CD8-positive, alpha-beta memory T cell (primary cell): ENCODE data around the gene PPP1R1B. TPM values are rescaled to one million over a fixed set of nuclear protein-coding genes. Genes with fewer than 3 reads are reported as not detected.

Experiments used
- CTCF ChIA-PET: fragments of 350-600 bp; sonication (Branson Sonifier 250); formaldehyde crosslinking; loops from one replicate; lab custom pipeline; 2021; ENCODE audit warnings: antibody characterized with exemption; lab: Charles Lee
- POLR2A ChIA-PET: fragments of 350-600 bp; sonication (Branson Sonifier 250); formaldehyde crosslinking; loops from one replicate; lab custom pipeline; 2021; ENCODE audit warnings: antibody characterized with exemption; lab: Charles Lee
- DNase-seq, 5 donors: peaks; one replicate each; pipeline versions ENCODE4 v3.0.0 to v3.0.0-alpha.2; 2020 to 2022; ENCODE audit warnings: mixed read lengths in 1 of 5
- H3K27ac ChIP-seq: one replicate; pipeline ENCODE4 v1.7.0; 2013; ENCODE audit warnings: low read depth, mild to moderate bottlenecking, low read length, moderate library complexity
- H3K27me3 ChIP-seq: 2 replicates; pipeline ENCODE4 v1.7.0; 2013; ENCODE audit warnings: low read length, mild to moderate bottlenecking; ENCODE audit not compliant: insufficient read depth, poor library complexity, severe bottlenecking
- H3K36me3 ChIP-seq: 2 replicates; pipeline ENCODE4 v1.7.0; 2013; ENCODE audit warnings: mild to moderate bottlenecking, low read length, moderate library complexity; ENCODE audit not compliant: insufficient read depth
- H3K4me1 ChIP-seq: 2 replicates; pipeline ENCODE4 v1.7.0; 2013; ENCODE audit warnings: mild to moderate bottlenecking, low read length, moderate library complexity; ENCODE audit not compliant: insufficient read depth
- H3K4me3 ChIP-seq: 2 replicates; pipeline ENCODE4 v1.7.0; 2013; ENCODE audit warnings: mild to moderate bottlenecking, low read length
- H3K9me3 ChIP-seq: 2 replicates; pipeline ENCODE4 v1.7.0; 2013; ENCODE audit warnings: mild to moderate bottlenecking, low read length
- H3K27ac Mint-ChIP-seq, 8 donors: one replicate each; pipeline ENCODE4 v1.8.0; 2020 to 2021; ENCODE audit warnings: mixed read lengths in 8 of 8, mild to moderate bottlenecking in 6 of 8, inconsistent platforms in 3 of 8, moderate library complexity in 3 of 8
- H3K27me3 Mint-ChIP-seq, 2 donors: one replicate each; pipeline ENCODE4 v1.8.0; 2020 to 2021; ENCODE audit warnings: mixed read lengths in 2 of 2, mild to moderate bottlenecking in 1 of 2, moderate library complexity in 1 of 2
- H3K36me3 Mint-ChIP-seq, 3 donors: one replicate each; pipeline ENCODE4 v1.8.0; 2020 to 2021; ENCODE audit warnings: mixed read lengths in 3 of 3, inconsistent platforms in 1 of 3, mild to moderate bottlenecking in 1 of 3
- H3K4me1 Mint-ChIP-seq, 3 donors: one replicate each; pipeline ENCODE4 v1.8.0; 2020 to 2021; ENCODE audit warnings: mixed read lengths in 3 of 3, inconsistent platforms in 1 of 3, mild to moderate bottlenecking in 1 of 3
- H3K4me3 Mint-ChIP-seq, 7 donors: one replicate each; pipeline ENCODE4 v1.8.0; 2020 to 2021; ENCODE audit warnings: mixed read lengths in 7 of 7, mild to moderate bottlenecking in 6 of 7, moderate library complexity in 4 of 7, inconsistent platforms in 2 of 7
- H3K9me3 Mint-ChIP-seq, 5 donors: one replicate each; pipeline ENCODE4 v1.8.0; 2020 to 2022; ENCODE audit warnings: mixed read lengths in 5 of 5, mild to moderate bottlenecking in 3 of 5, moderate library complexity in 2 of 5, inconsistent platforms in 1 of 5
- polyA plus RNA-seq: library from polyadenylated mRNA; unstranded; fragments of 300-500 nt; fragmentation: Illumina TruSeq; gene quantifications from one replicate; pipeline ENCODE4 v1.2.3, GENCODE V29; 2021
- total RNA-seq, 2 experiments: library from RNA; stranded (reverse); gene quantifications; one replicate each; pipeline ENCODE4 v1.2.3, GENCODE V29; 2021

The PPP1R1B gene
- total and polyA plus RNA-seq, 3 experiments from 2014 or later, result not detected

- Histone ChIP-seq H3K27me3 (no peaks in the 10 kb centered on the region), H3K4me3 (no peak overlapping the region), H3K4me1 (peaks cover 16% of the 10 kb centered on the region), H3K9me3 (no peaks in the 10 kb centered on the region), H3K27ac (no peak overlapping the region), H3K36me3 (peaks cover 21% of the 10 kb centered on the region)
- peaks cover 1 to 10% of the 10 kb centered on the region in 2 donors for H3K27me3 Mint-ChIP-seq
- POLR2A ChIA-PET, result no interaction called here
- peak overlapping the region in 1 of 8 donors; percentile 75 for H3K27ac Mint-ChIP-seq
- DNase-seq, result no peak
- CTCF ChIA-PET, result interaction anchor here (9.1 kb wide), 1 partner anchor 41 kb away, joined by 54 read pairs; no protein-coding TSS in a partner anchor
- peaks cover 0 to 6% (median 0%) of the 10 kb centered on the region in 3 donors for H3K4me1 Mint-ChIP-seq
- H3K36me3 Mint-ChIP-seq, result peaks cover 0 to 49% (median 4%) of the 10 kb centered on the region in 3 donors
- H3K4me3 Mint-ChIP-seq, result no peak overlapping the region
- H3K9me3 Mint-ChIP-seq, result no peaks in the 10 kb centered on the region
Observed at GRCh38 chr17:39662551-39663339, 36.0 kb downstream of the PPP1R1B start.

GRCh38 chr17:39663340-39663687 is 36.6 kb downstream of the PPP1R1B start:
- ChIA-PET CTCF (interaction anchor here (1.6 to 9.1 kb wide), 2 partner anchors 9 to 41 kb away, joined by 9 to 54 read pairs; no protein-coding TSS in a partner anchor), POLR2A (no interaction called here)
- H3K9me3 Mint-ChIP-seq, result no peaks in the 10 kb centered on the region
- peak overlapping the region in 2 of 8 donors; percentile 26 to 75 for H3K27ac Mint-ChIP-seq
- peaks cover 1 to 10% of the 10 kb centered on the region in 2 donors for H3K27me3 Mint-ChIP-seq
- H3K9me3 ChIP-seq, result no peaks in the 10 kb centered on the region
- H3K36me3 ChIP-seq, result peaks cover 21% of the 10 kb centered on the region
- no peak overlapping the region for H3K27ac ChIP-seq
- peaks cover 0 to 45% (median 4%) of the 10 kb centered on the region in 3 donors for H3K36me3 Mint-ChIP-seq
- peaks cover 0 to 11% (median under 1%) of the 10 kb centered on the region in 3 donors for H3K4me1 Mint-ChIP-seq
- no peaks in the 10 kb centered on the region for H3K27me3 ChIP-seq
- DNase-seq, result no peak
- H3K4me3 Mint-ChIP-seq, result no peak overlapping the region
- H3K4me1 ChIP-seq, result peaks cover 12% of the 10 kb centered on the region
- H3K4me3 ChIP-seq, result no peak overlapping the region

- H3K36me3 Mint-ChIP-seq, result peaks cover 0 to 38% (median 4%) of the 10 kb centered on the region in 3 donors
- Histone ChIP-seq H3K27me3 (no peaks in the 10 kb centered on the region), H3K4me3 (no peak overlapping the region), H3K9me3 (no peaks in the 10 kb centered on the region), H3K4me1 (peaks cover 11% of the 10 kb centered on the region), H3K27ac (no peak overlapping the region), H3K36me3 (peaks cover 21% of the 10 kb centered on the region)
- H3K27me3 Mint-ChIP-seq, result peaks cover 3 to 15% of the 10 kb centered on the region in 2 donors
- H3K4me3 Mint-ChIP-seq, result peak overlapping the region in 1 of 7 donors; percentile 44
- DNase-seq, result no peak
- no peaks in the 10 kb centered on the region for H3K9me3 Mint-ChIP-seq
- H3K27ac Mint-ChIP-seq, result peak overlapping the region in 4 of 8 donors; percentile 23 to 71 (median 26)
- H3K4me1 Mint-ChIP-seq, result peaks cover 4 to 16% (median 6%) of the 10 kb centered on the region in 3 donors
- POLR2A ChIA-PET, result no interaction called here
- CTCF ChIA-PET, result interaction anchor here (1.1 to 9.1 kb wide), 3 partner anchors 10 to 42 kb away, joined by 3 to 54 read pairs (median 9); no protein-coding TSS in a partner anchor
Observed at GRCh38 chr17:39663688-39664580, 37.2 kb downstream of the PPP1R1B start.

- Histone ChIP-seq H3K9me3 (no peaks in the 10 kb centered on the region), H3K27me3 (no peaks in the 10 kb centered on the region), H3K36me3 (peaks cover 19% of the 10 kb centered on the region), H3K4me1 (peaks cover 6% of the 10 kb centered on the region), H3K27ac (no peak within 1 kb of the TSS), H3K4me3 (no peak within 1 kb of the TSS)
- Mint-ChIP-seq H3K9me3 (no peaks in the 10 kb centered on the region), H3K27me3 (peaks cover 3 to 19% of the 10 kb centered on the region in 2 donors), H3K4me3 (peak within 1 kb of the TSS in 2 of 7 donors; percentile 23 to 28), H3K4me1 (peaks cover 4 to 16% (median 6%) of the 10 kb centered on the region in 3 donors), H3K27ac (peak within 1 kb of the TSS in 5 of 8 donors; percentile 23 to 71 (median 33)), H3K36me3 (peaks cover 0 to 31% (median 4%) of the 10 kb centered on the region in 3 donors)
- CTCF ChIA-PET, result interaction anchor here (0.9 to 9.1 kb wide), 5 partner anchors 10 to 43 kb away, joined by 3 to 60 read pairs (median 9); no protein-coding TSS in a partner anchor
- POLR2A ChIA-PET, result no interaction called here
- DNase-seq, result no peak
Observed at GRCh38 chr17:39664581-39665561, 38.1 kb downstream of the PPP1R1B start, which contains the start of gene TCAP. TCAP (plus strand) TSS chr17:39665349; CDS start chr17:39665360, 11 bp downstream.

- Histone ChIP-seq H3K27ac (no peak overlapping the region), H3K27me3 (no peaks in the 10 kb centered on the region), H3K4me3 (no peak overlapping the region), H3K9me3 (no peaks in the 10 kb centered on the region), H3K36me3 (peaks cover 11% of the 10 kb centered on the region), H3K4me1 (peaks cover 6% of the 10 kb centered on the region)
- Mint-ChIP-seq H3K27me3 (peaks cover 3 to 23% of the 10 kb centered on the region in 2 donors), H3K9me3 (no peaks in the 10 kb centered on the region), H3K36me3 (peaks cover 0 to 23% (median 4%) of the 10 kb centered on the region in 3 donors), H3K4me1 (peaks cover 4 to 16% (median 6%) of the 10 kb centered on the region in 3 donors), H3K27ac (peak overlapping the region in 1 of 8 donors; percentile 33), H3K4me3 (peak overlapping the region in 1 of 7 donors; percentile 23)
- DNase-seq, result no peak
- CTCF ChIA-PET, result interaction anchor here (0.9 to 9.1 kb wide), 5 partner anchors 11 to 315 kb away, joined by 3 to 60 read pairs (median 4); partner anchors contain the start of gene PSMD3
- POLR2A ChIA-PET, result interaction anchor here (0.6 kb wide), 1 partner anchor 64 kb away, joined by 3 read pairs; no protein-coding TSS in a partner anchor
Observed at GRCh38 chr17:39665642-39666224, 39.0 kb downstream of the PPP1R1B start.

GRCh38 chr17:39666231-39666600 is 39.5 kb downstream of the PPP1R1B start:
- Histone ChIP-seq H3K36me3 (peaks cover 6% of the 10 kb centered on the region), H3K27ac (no peak overlapping the region), H3K4me1 (peaks cover 6% of the 10 kb centered on the region), H3K4me3 (no peak overlapping the region), H3K9me3 (no peaks in the 10 kb centered on the region), H3K27me3 (no peaks in the 10 kb centered on the region)
- CTCF ChIA-PET, result interaction anchor here (0.9 to 9.1 kb wide), 6 partner anchors 11 to 314 kb away, joined by 3 to 60 read pairs (median 4); partner anchors contain the start of gene PSMD3
- Mint-ChIP-seq H3K4me3 (peak overlapping the region in 1 of 7 donors; percentile 28), H3K9me3 (no peaks in the 10 kb centered on the region), H3K4me1 (peaks cover 4 to 16% (median 6%) of the 10 kb centered on the region in 3 donors), H3K36me3 (peaks cover 0 to 18% (median 2%) of the 10 kb centered on the region in 3 donors), H3K27me3 (peaks cover 3 to 25% of the 10 kb centered on the region in 2 donors), H3K27ac (peak overlapping the region in 1 of 8 donors; percentile 72)
- DNase-seq, result no peak
- POLR2A ChIA-PET, result interaction anchor here (0.6 kb wide), 1 partner anchor 65 kb away, joined by 3 read pairs; no protein-coding TSS in a partner anchor
